IPS-18a (cell line): Measurements from ENCODE around the gene GPC6.

Source experiments
- H3K27ac ChIP-seq: one replicate; pipeline ENCODE4 v1.5.1; 2013; ENCODE audit warnings: low read length
- H3K27me3 ChIP-seq: one replicate; pipeline ENCODE4 v1.6.1; 2013; ENCODE audit warnings: mild to moderate bottlenecking, low read length; ENCODE audit not compliant: control insufficient read depth, insufficient read depth
- H3K36me3 ChIP-seq: one replicate; pipeline ENCODE4 v1.6.1; 2013; ENCODE audit warnings: low read depth, low read length; ENCODE audit not compliant: control insufficient read depth
- H3K4me1 ChIP-seq: one replicate; pipeline ENCODE4 v1.6.1; 2013; ENCODE audit warnings: low read depth, low read length; ENCODE audit not compliant: control insufficient read depth
- H3K4me3 ChIP-seq: one replicate; pipeline ENCODE4 v1.5.1; 2013; ENCODE audit warnings: low read length
- H3K9ac ChIP-seq: one replicate; pipeline ENCODE4 v1.6.1; 2013; ENCODE audit warnings: mild to moderate bottlenecking, low read length, moderate library complexity
- H3K9me3 ChIP-seq: one replicate; pipeline ENCODE4 v1.6.1; 2013; ENCODE audit warnings: low read depth, low read length; ENCODE audit not compliant: control insufficient read depth

The GPC6 gene

GRCh38 chr13:93231867-93232266 is 5.3 kb downstream of the GPC6 start:
- Histone ChIP-seq H3K9me3 (no peaks in the 10 kb centered on the region), H3K4me1 (peaks cover 49% of the 10 kb centered on the region), H3K27ac (no peak overlapping the region), H3K27me3 (peaks cover 13% of the 10 kb centered on the region), H3K4me3 (no peak overlapping the region), H3K9ac (no peak overlapping the region), H3K36me3 (no peaks in the 10 kb centered on the region)

- H3K27me3 ChIP-seq = peaks cover 13% of the 10 kb centered on the region
- H3K4me3 ChIP-seq = no peak overlapping the region
- H3K9me3 ChIP-seq = no peaks in the 10 kb centered on the region
- no peak overlapping the region for H3K9ac ChIP-seq
- no peak overlapping the region for H3K27ac ChIP-seq
- no peaks in the 10 kb centered on the region for H3K36me3 ChIP-seq
- H3K4me1 ChIP-seq = peaks cover 47% of the 10 kb centered on the region
These were observed 7.4 kb downstream of the GPC6 start for GRCh38 chr13:93233997-93234416.

DNA sequence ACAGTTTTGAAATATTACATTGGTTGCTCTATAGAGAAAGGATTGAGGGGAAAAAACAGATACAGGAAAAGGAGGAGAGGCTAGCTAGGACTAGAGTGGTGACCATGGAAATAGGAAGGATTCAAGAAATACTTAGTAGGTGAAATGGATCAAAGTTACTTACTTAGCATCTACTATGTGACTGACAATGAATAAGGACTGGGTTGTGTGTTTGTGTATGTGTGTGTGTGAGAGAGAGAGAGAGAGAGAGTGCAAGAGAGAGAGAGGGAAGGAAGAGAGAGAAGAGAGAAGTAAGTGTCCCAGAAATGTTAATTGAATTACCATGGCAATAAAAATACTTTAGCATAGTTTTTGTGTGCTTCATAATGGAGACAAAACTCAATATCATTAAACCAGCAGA is 7.9 kb downstream of the GPC6 start:
- H3K4me1 ChIP-seq = peaks cover 43% of the 10 kb centered on the region
- H3K36me3 ChIP-seq = no peaks in the 10 kb centered on the region
- no peak overlapping the region for H3K4me3 ChIP-seq

DNA sequence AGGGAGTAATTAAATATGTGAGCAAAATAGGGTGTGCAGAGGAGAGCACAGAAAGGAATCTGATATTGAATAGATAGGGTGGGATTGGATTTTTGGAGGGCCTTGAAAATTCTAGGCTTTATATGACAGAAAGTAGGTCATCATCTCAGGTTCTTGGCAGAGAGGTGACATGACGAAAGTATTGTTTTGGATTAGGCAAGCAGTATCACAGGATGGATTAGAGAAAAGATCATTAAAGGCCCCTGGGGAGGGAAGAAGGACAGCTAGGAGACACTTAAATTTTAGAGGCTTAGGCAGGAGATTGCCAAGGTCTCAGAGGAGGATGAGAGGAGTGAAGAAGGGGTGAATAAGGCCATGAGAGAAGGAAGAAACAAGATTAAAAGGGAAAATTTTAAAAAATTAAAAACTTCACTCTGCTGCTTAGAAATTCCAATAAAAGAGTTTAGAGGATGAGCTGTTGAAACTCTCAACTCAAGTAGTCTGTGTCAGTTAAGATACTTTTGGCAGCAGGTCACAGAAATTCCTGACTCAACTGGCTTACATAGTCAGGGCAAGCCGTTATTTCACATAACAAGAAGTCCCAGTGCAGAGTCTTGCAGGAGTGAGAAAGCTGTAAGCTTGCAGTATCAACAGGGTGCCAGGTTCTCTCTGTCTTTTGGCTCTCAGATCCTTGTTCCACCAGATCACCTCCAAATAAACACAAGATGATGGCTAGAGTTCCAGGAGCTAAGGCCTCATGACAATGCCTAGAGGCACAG is 8.8 kb downstream of the GPC6 start:
- H3K36me3 ChIP-seq = no peaks in the 10 kb centered on the region
- no peak overlapping the region for H3K27ac ChIP-seq
- no peak overlapping the region for H3K4me3 ChIP-seq
- no peak overlapping the region for H3K9ac ChIP-seq
- peaks cover 33% of the 10 kb centered on the region for H3K4me1 ChIP-seq
- no peaks in the 10 kb centered on the region for H3K9me3 ChIP-seq
- no peaks in the 10 kb centered on the region for H3K27me3 ChIP-seq

More for the DNA sequence above, 7.9 kb downstream of the GPC6 start:
- H3K9me3 ChIP-seq = no peaks in the 10 kb centered on the region
- H3K27me3 ChIP-seq = peaks cover 9% of the 10 kb centered on the region
- H3K9ac ChIP-seq = no peak overlapping the region
- no peak overlapping the region for H3K27ac ChIP-seq

- Histone ChIP-seq H3K9ac (no peak overlapping the region), H3K4me3 (no peak overlapping the region), H3K27me3 (no peaks in the 10 kb centered on the region), H3K27ac (no peak overlapping the region), H3K9me3 (no peaks in the 10 kb centered on the region), H3K36me3 (no peaks in the 10 kb centered on the region), H3K4me1 (peaks cover 20% of the 10 kb centered on the region)
These were observed 12.1 kb downstream of the GPC6 start for GRCh38 chr13:93238711-93239110.

DNA sequence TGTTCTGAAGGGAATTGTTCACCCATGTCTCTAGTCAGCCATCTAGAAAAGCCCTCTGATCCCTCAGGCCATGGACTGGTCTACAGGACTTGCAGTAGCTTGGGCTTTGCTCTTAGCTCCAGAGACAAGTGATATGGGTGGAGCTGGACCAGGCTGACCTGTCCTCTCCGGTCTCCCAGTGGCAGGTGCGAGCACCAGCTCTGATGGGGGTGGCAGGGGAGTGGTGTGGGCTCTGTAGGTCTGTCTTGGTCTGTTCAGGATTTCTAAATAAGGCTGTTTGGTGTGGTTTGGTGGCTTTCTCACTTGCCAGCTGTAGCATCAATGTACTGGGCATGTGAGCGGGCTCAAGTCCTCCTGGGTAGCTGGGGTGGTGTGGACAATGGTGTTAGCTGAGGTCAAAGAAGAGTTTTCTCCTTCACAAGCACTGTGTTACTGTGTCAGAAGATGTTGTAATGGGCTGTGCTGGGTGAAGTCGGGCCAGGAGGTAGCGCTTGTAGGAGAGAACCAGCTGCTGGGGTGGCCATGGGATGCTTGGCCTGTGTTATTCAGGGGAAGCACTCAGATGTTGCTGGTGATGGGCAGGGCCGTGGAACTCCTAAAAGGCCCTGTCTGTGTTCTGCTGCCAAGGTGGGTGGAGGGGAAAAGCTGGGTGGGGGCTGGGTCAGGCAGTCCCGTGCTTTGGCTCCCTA is 16.9 kb downstream of the GPC6 start:
- Histone ChIP-seq H3K27me3 (no peaks in the 10 kb centered on the region), H3K4me3 (no peak overlapping the region), H3K9ac (no peak overlapping the region), H3K4me1 (peaks cover 23% of the 10 kb centered on the region), H3K36me3 (no peaks in the 10 kb centered on the region), H3K27ac (no peak overlapping the region), H3K9me3 (no peaks in the 10 kb centered on the region)

- H3K36me3 ChIP-seq = no peaks in the 10 kb centered on the region
- H3K9me3 ChIP-seq = no peaks in the 10 kb centered on the region
- H3K4me3 ChIP-seq = no peak overlapping the region
- H3K27me3 ChIP-seq = no peaks in the 10 kb centered on the region
- H3K9ac ChIP-seq = no peak overlapping the region
- peaks cover 31% of the 10 kb centered on the region for H3K4me1 ChIP-seq
- H3K27ac ChIP-seq = no peak overlapping the region
These were observed 17.7 kb downstream of the GPC6 start for GRCh38 chr13:93244141-93244917.

DNA sequence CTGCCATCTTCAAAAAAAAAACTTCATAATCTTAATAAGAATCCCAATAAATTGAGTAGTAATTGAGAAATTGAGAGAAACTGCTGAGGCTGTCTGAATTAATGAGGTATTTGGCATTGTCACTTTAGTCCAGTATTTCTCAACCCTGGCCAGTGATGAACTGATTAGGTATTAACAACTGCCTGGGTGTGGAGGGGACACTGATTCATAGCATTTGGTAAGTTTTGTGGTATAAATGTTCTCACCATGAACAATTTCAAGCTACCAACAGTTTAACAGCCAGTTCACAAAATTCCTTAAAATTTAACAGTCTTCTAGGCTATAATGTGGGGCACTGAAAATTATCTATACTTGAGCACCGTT is 18.3 kb downstream of the GPC6 start:
- H3K9ac ChIP-seq = no peak overlapping the region
- no peak overlapping the region for H3K4me3 ChIP-seq
- no peaks in the 10 kb centered on the region for H3K36me3 ChIP-seq
- peaks cover 31% of the 10 kb centered on the region for H3K4me1 ChIP-seq
- no peaks in the 10 kb centered on the region for H3K27me3 ChIP-seq
- no peak overlapping the region for H3K27ac ChIP-seq
- no peaks in the 10 kb centered on the region for H3K9me3 ChIP-seq

DNA sequence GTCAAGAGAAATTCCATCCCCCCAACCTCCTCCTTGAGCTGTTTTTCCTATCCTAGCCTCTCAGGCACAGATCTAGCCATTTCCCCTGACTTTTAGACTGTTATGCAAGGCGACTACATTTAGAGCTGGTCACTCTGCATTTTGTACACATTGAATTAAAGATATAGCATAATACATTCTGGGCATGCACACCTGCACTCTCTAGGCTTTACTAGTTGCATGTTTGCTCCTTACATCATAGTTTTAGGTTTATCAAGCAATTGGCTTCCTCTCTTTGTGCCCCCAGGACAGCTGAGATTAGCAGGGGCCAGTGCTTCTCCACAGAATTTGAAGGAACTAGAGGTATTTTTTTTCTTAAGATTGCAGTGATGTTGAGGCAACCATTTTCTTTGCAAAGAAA is 19.5 kb downstream of the GPC6 start:
- no peak overlapping the region for H3K4me3 ChIP-seq
- no peaks in the 10 kb centered on the region for H3K36me3 ChIP-seq
- H3K4me1 ChIP-seq = peaks cover 31% of the 10 kb centered on the region
- H3K27ac ChIP-seq = no peak overlapping the region
- H3K9ac ChIP-seq = no peak overlapping the region
- no peaks in the 10 kb centered on the region for H3K9me3 ChIP-seq
- H3K27me3 ChIP-seq = no peaks in the 10 kb centered on the region

GRCh38 chr13:93248627-93249047 is 22.0 kb downstream of the GPC6 start:
- Histone ChIP-seq H3K9ac (no peak overlapping the region), H3K4me3 (no peak overlapping the region), H3K9me3 (no peaks in the 10 kb centered on the region), H3K36me3 (no peaks in the 10 kb centered on the region), H3K4me1 (peaks cover 31% of the 10 kb centered on the region), H3K27ac (no peak overlapping the region), H3K27me3 (no peaks in the 10 kb centered on the region)

GRCh38 chr13:93249364-93250306 is 23.0 kb downstream of the GPC6 start:
- H3K4me3 ChIP-seq = no peak overlapping the region
- no peak overlapping the region for H3K27ac ChIP-seq

More at GRCh38 chr13:93249364-93250306, 23.0 kb downstream of the GPC6 start:
- Histone ChIP-seq H3K9me3 (no peaks in the 10 kb centered on the region), H3K4me1 (peaks cover 21% of the 10 kb centered on the region), H3K9ac (no peak overlapping the region), H3K27me3 (no peaks in the 10 kb centered on the region), H3K36me3 (no peaks in the 10 kb centered on the region)
